Stimulated activated CD4-positive, alpha-beta T cell treated with anti-CD3 and anti-CD28 coated beads, Interleukin-4, amount 100 ng/mL, for 24 hours (primary cell): ENCODE data around the gene SAMD4A.

Source experiments
- DNase-seq: peaks from one replicate; pipeline ENCODE4 v3.0.0-alpha.2; 2020

The SAMD4A gene

GRCh38 chr14:54709867-54710266, 142.9 kb downstream of the SAMD4A start:
- DNase-seq: no peak

- DNase-seq: no peak
These were observed 144.4 kb downstream of the SAMD4A start for GRCh38 chr14:54711312-54711711.

GRCh38 chr14:54711812-54712464, 145.0 kb downstream of the SAMD4A start:
- DNase-seq: no peak

DNA sequence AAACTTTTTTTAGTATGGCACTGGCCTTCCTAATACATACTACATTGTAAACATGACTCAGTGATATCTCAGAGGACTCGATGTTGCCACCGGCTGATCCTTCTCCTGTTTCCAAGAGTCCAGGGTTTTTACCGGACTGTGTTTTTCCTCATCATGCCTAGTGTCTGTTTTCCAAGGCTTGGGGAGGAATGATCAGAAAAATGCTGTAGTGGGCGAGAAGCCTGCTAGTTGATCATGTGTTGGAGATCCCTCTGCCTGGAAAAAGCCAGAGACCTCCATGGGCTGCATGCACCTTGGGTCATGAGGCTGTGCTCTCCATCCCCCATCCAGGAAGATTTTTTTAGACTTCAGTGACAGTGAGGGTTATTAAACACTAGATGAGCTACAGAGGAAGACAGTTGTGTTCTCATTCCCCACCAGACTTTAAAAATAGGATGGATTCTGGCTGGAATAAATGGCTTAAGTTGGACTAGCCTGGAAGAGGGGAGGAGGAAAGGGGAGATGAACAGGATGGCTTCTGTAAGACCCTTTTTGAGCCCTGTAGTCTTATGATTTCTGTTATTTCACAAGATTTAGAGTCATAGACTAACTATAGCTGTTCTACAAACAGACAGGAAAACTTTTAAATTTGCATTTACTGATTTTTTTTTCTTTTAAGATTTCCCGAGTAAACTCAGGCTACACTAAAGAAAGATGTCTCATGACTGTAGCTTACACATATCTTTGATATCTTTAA, 145.7 kb downstream of the SAMD4A start:
- no peak for DNase-seq

- no peak for DNase-seq
These were observed 146.5 kb downstream of the SAMD4A start for GRCh38 chr14:54713379-54713778.

DNA sequence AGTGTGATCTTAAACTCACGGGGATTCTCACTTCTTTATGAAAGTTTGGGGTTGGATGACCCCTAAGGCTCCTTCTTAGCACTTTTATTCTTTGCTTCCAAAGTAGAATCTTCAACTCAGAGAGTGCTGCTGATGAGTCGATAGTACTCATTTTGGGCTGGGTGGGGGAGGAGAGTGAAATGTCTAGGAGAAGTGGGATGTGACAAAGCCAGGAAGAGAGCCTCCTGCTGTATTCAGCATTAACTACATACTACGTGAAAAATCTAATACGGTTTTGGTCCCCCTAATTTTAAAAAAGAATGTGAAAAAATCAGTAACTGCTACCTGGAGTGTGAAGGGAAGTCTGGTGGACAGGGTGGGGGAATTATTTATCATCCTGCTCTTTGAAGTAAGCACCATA, 148.3 kb downstream of the SAMD4A start:
- no peak for DNase-seq

DNA sequence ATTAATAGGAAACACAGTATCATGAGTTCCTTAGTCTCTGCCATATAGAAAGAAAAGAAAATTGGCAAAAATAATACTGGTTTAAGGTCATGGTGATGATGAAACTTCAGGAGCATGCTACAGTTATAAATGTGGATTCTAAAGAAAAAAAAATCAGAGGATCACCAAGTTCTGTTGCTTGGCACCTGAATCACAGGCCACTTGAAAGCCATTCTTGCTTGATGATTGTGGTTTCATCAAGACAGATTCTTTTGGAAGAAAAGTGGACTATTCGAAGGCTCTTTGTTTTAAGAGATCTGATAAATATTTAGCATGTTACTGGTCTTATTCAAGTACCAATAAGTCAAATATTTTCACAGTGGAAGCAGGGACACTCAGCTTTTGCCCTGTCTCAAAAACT, 148.9 kb downstream of the SAMD4A start:
- DNase-seq: no peak

DNA sequence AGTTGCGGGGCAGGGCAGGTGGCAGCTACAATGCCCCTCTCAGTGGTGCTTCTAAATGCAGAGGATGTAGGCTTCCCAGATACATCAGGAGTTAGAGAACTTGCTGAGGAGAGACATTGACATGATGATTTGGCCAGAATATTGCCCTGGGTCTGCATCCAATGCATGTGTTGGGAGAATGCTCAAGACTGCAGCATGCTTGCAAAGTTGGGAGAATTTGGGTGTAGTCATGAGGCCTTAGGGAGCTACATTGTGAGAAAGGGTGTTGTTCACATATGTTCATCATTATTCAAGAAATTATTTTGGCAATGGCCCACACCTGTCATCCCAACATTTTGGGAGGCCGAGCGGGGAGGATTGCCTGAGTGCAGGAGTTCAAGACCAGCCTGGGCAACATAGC, 149.9 kb downstream of the SAMD4A start:
- no peak for DNase-seq

DNA sequence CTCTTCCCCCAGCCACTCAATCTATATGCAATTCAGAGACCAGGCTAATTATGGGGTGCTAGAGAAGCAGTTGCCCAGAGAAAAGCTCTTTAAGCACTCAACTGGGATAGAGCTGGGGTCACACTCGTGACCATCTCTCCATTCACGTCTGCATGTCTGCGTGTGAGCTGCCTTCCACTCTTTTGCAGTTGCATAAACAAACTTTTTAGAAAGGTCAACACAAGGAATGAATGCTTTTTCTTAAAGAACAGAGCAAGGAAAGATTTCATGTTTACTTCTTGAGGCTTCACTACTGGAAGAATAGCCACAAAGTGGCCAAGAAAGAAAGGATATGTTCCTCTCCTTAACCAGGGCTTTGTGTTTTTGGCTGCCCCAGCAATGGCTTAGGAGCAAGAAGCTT, 151.1 kb downstream of the SAMD4A start:
- no peak for DNase-seq

GRCh38 chr14:54719406-54719805, 152.5 kb downstream of the SAMD4A start:
- DNase-seq: no peak

- DNase-seq: no peak
These were observed 156.0 kb downstream of the SAMD4A start for GRCh38 chr14:54722791-54723432.

GRCh38 chr14:54724123-54724522, 157.2 kb downstream of the SAMD4A start:
- no peak for DNase-seq

GRCh38 chr14:54724676-54725325, 157.9 kb downstream of the SAMD4A start:
- no peak for DNase-seq

- no peak for DNase-seq
These were observed 159.1 kb downstream of the SAMD4A start for GRCh38 chr14:54725998-54726397.

DNA sequence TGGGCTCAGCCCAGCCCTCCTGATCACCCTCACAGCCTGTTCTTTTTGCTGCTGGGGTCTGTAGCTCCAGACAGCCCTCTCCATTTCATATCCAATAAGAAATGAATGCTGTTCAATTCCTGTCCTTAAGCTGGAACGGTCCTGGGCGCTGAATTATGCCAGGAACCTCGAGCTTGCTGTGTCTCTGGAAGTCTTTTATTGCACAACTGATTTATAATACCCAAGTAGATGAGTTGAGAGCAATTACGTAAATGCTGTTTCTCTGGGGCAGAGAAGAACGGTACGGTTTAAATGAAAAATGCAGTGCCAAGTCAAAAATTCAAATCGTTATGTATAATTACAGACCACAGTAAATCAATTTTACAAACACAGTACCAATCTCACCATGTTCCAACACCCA, 161.0 kb downstream of the SAMD4A start:
- DNase-seq: no peak

GRCh38 chr14:54728700-54729527, 162.0 kb downstream of the SAMD4A start:
- no peak for DNase-seq

GRCh38 chr14:54730156-54730961, 163.4 kb downstream of the SAMD4A start:
- DNase-seq: peak; percentile 38

DNA sequence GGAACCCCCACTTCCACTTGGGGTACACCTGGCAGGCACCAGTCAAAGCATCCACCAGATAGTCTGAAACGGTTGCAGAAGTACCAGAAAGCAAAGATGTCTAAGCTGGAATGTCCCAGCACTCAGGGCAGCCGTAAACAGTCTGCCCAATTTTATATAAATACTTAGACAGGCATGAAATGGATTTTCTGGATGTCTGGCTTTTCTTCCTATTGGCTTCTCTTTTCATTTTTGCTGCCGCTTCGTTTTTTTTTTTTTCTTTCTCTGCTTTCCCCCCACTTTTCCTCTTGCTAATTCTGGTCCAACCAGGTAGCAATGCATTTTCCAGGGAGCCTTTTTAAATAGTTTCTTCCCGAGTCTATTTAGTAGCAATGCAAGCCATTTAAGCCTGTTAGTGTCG, 168.0 kb downstream of the SAMD4A start:
- no peak for DNase-seq

GRCh38 chr14:54735424-54735823, 168.5 kb downstream of the SAMD4A start:
- DNase-seq: no peak

GRCh38 chr14:54737132-54737711, 170.3 kb downstream of the SAMD4A start:
- peak; percentile 5 for DNase-seq

DNA sequence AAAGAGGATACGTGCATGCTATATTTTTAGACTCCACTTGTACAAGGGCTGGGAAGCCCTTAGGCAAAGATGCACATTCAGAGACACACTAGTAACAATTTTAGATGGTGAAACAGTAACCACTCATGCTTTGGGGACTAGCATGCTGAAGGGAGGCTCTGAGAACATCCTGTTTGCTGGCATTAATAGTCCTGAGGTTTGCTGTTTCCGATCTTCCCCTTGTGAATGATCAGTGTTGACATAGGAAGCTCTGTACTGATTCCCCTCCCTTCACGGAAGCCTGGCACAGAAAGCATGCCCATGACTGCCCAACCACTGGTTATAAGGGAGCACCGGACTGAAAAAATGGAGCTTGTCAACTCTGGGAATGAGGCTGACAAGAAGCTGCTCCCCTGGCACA, 171.1 kb downstream of the SAMD4A start:
- DNase-seq: no peak

DNA sequence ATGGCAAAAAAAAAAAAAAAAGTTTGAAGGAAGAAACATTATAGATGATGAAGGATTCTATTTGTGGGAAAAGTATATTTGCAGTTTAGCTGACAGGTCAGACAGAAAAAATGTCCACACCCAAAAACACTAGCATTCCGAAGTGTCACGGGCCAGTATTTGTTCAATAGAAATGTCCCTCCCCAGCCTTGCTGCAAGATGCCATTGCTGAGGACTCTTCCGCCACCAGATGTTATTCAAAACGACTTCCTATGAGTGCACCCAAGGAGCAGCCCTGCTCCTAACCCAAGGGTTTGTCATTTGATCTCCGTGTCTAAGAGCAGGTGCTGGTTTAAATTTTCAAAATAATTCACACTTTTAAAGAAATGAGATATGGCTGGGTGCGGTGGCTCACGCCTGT, 172.6 kb downstream of the SAMD4A start:
- no peak for DNase-seq
